H1 (cell line): Measurements from ENCODE around the gene ENO2. TPM values are rescaled to one million over a fixed set of nuclear protein-coding genes. Genes with fewer than 3 reads are reported as not detected.

ENCODE experiments used
- ASH2L ChIP-seq: fragments of 200-600, 300-600 bp; sonication (generic); IDR thresholded peaks from one replicate; pipeline ENCODE4 v1.7.1; 2017; ENCODE audit warnings: low read length
- ATF3 ChIP-seq: IDR thresholded peaks from 2 replicates; pipeline ENCODE4 v1.6.1; 2011; ENCODE audit warnings: low read depth, mild to moderate bottlenecking, low read length; ENCODE audit not compliant: insufficient read depth
- BACH1 ChIP-seq: IDR thresholded peaks from 2 replicates; pipeline ENCODE4 v1.6.1; 2012; ENCODE audit warnings: low read length, improper control_type of control experiment
- CBX5 ChIP-seq: fragments of 300-800, 300-1000 bp; sonication (generic); IDR thresholded peaks from 2 replicates; pipeline ENCODE4 v1.7.1; 2016; ENCODE audit warnings: antibody characterized with exemption, low read length, low read depth
- CBX8 ChIP-seq: fragments of 300-800, 300-1000 bp; sonication (generic); IDR thresholded peaks from 2 replicates; pipeline ENCODE4 v1.7.1; 2016; ENCODE audit warnings: low read depth, low read length, borderline replicate concordance
- CTBP2 ChIP-seq: IDR thresholded peaks from 2 replicates; pipeline ENCODE4 v1.7.0; 2011; ENCODE audit warnings: borderline replicate concordance, mild to moderate bottlenecking, moderate library complexity, mixed read lengths, low read length; ENCODE audit not compliant: insufficient read depth, insufficient read length
- GABPA ChIP-seq: IDR thresholded peaks from 2 replicates; pipeline ENCODE4 v1.6.1; 2011; ENCODE audit warnings: mild to moderate bottlenecking, low read length, moderate library complexity, borderline replicate concordance; ENCODE audit not compliant: insufficient read depth
- GTF2F1 ChIP-seq: IDR thresholded peaks from 2 replicates; pipeline ENCODE4 v1.6.1; 2012; ENCODE audit warnings: low read depth, low read length, improper control_type of control experiment, borderline replicate concordance
- HDAC2 ChIP-seq, 2 experiments: fragments of 300-600 bp in 1 of 2; sonication (generic) in 1 of 2; IDR thresholded peaks; 2 replicates each; pipeline ENCODE4 v1.6.1; 2011 to 2012; ENCODE audit warnings: low read depth in 2 of 2, low read length in 2 of 2, mild to moderate bottlenecking in 2 of 2, moderate library complexity in 2 of 2, borderline replicate concordance in 1 of 2, inconsistent platforms in 1 of 2
- JUN ChIP-seq: IDR thresholded peaks from 2 replicates; pipeline ENCODE4 v1.6.1; 2011; ENCODE audit warnings: low read depth, mild to moderate bottlenecking, improper control_type of control experiment, low read length
- KDM1A ChIP-seq: fragments of 200-600, 300-600 bp; sonication (generic); IDR thresholded peaks from 2 replicates; pipeline ENCODE4 v1.7.1; 2016; ENCODE audit warnings: mild to moderate bottlenecking, low read length, borderline replicate concordance
- PHF8 ChIP-seq: fragments of 200-600 bp; sonication (generic); conservative IDR thresholded peaks from 2 replicates; pipeline ENCODE4 v1.7.1; 2012; ENCODE audit warnings: low read depth, mild to moderate bottlenecking, inconsistent platforms, low read length, moderate library complexity
- POLR2A ChIP-seq, 2 experiments: IDR thresholded peaks; 1 replicate in 1 of 2; 2 replicates in 1 of 2; pipeline ENCODE4 v1.6.1; 2011; ENCODE audit warnings: low read depth in 2 of 2, low read length in 2 of 2, mild to moderate bottlenecking in 2 of 2; ENCODE audit errors: control extremely low read depth in 1 of 2
- POLR2AphosphoS5 ChIP-seq: IDR thresholded peaks from 2 replicates; pipeline ENCODE4 v1.6.1; 2011; ENCODE audit warnings: low read depth, low read length
- RAD21 ChIP-seq, 2 experiments: IDR thresholded peaks in 1 of 2; conservative IDR thresholded peaks in 1 of 2; 2 replicates each; pipeline ENCODE4 v1.6.1; 2011; ENCODE audit warnings: low read depth in 2 of 2, low read length in 2 of 2, improper control_type of control experiment in 1 of 2, inconsistent platforms in 1 of 2, mild to moderate bottlenecking in 1 of 2, moderate library complexity in 1 of 2
- SIN3A ChIP-seq, 2 experiments: IDR thresholded peaks in 1 of 2; conservative IDR thresholded peaks in 1 of 2; 2 replicates each; pipeline ENCODE4 v1.6.1; 2011 to 2012; ENCODE audit warnings: low read length in 2 of 2, improper control_type of control experiment in 1 of 2, low read depth in 1 of 2, mild to moderate bottlenecking in 1 of 2
- SIRT6 ChIP-seq: IDR thresholded peaks from one replicate; pipeline ENCODE4 v1.7.1; 2012; ENCODE audit warnings: low read length, inconsistent platforms
- SIX5 ChIP-seq: IDR thresholded peaks from 2 replicates; pipeline ENCODE4 v1.6.1; 2011; ENCODE audit warnings: mild to moderate bottlenecking, low read depth, low read length
- SP4 ChIP-seq: IDR thresholded peaks from 2 replicates; pipeline ENCODE4 v1.6.1; 2012; ENCODE audit warnings: low read length, inconsistent platforms
- TAF7 ChIP-seq: optimal IDR thresholded peaks from 2 replicates; pipeline ENCODE3; 2011; ENCODE audit warnings: low read depth, mild to moderate bottlenecking, inconsistent platforms, low read length, moderate library complexity, borderline replicate concordance
- TBP ChIP-seq: IDR thresholded peaks from 2 replicates; pipeline ENCODE4 v1.6.1; 2011; ENCODE audit warnings: low read depth, low read length, improper control_type of control experiment
- YY1 ChIP-seq: IDR thresholded peaks from 2 replicates; pipeline ENCODE4 v1.6.1; 2011; ENCODE audit warnings: low read depth, mild to moderate bottlenecking, low read length
- polyA plus RNA-seq, 7 experiments: library from polyadenylated mRNA; depleted of rRNA in 3 of 7; stranded (reverse) in 5 of 7; unstranded in 2 of 7; fragments of >200 nt in 5 of 7; fragments of 200-250 nt in 2 of 7; gene quantifications; 1 replicate in 5 of 7; 2 replicates in 1 of 7; 4 replicates in 1 of 7; pipeline versions ENCODE4 v1.2.1 to v1.2.3, GENCODE V29; 2011 to 2013; ENCODE audit warnings: missing spikeins in 2 of 7, mixed read lengths in 2 of 7
- total RNA-seq: library from RNA; stranded (reverse); fragmentation: NEBNext Ultra II Directional; extraction: Animal tissue kit (Norgen Biotek cat#: 25700); gene quantifications from 2 replicates; pipeline ENCODE4 v1.2.1, GENCODE V29; 2021
- TF ChIP-seq, protein P1 (sequence below): IDR thresholded peaks from 2 replicates; pipeline ENCODE4 v1.6.1; 2012; ENCODE audit warnings: inconsistent platforms

ENO2 gene
- total and polyA plus RNA-seq, 2 of the 8 experiments (the other 6 are each of a cell fraction or from before 2014, with no cell fraction given), result 92.4 to 102 TPM

DNA sequence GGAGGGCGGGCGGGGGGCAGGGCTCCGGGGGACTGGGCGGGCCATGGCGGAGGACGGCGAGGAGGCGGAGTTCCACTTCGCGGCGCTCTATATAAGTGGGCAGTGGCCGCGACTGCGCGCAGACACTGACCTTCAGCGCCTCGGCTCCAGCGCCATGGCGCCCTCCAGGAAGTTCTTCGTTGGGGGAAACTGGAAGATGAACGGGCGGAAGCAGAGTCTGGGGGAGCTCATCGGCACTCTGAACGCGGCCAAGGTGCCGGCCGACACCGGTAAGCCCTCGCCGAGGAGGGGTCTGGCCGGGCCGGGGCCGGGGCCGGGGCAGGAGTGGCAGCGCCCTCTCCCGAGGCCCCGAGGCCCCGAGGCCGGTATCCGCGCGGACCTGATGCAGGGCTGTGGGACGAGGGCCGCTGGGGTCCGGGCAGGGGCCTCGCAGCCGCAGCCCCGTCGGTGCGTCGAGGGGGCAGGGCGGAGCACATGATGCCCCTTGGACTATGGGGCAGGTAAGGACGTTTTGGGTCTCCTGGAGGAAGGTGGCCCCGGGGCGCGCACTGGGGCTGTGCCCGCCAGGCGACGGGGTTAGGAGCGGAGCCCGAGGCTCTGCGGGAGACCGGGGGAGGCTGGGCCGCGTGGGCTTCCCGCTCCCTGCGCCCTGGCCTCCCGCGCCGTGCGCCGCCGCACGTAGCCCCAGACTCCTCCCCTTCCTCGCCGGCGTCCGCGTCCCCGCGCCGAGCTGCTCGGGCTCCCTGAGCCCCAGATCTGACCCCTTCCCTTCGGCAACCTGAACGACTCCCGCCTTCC, 46.8 kb upstream of the ENO2 start, which contains the start of gene TPI1 (continued):
- TF ChIP-seq CTBP2, result no peak
- no peak for TF ChIP-seq CBX5
- peak; percentile 93 for TF ChIP-seq GTF2F1
- TF ChIP-seq, protein P1, sequence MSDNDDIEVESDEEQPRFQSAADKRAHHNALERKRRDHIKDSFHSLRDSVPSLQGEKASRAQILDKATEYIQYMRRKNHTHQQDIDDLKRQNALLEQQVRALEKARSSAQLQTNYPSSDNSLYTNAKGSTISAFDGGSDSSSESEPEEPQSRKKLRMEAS, result peak; percentile 52; the same call in 1 of the 2 replicates
- TF ChIP-seq YY1, result peak; percentile 67; the same call in 1 of the 2 replicates
- TF ChIP-seq POLR2AphosphoS5, result peak; percentile 97
- peak; percentile 96 for TF ChIP-seq TAF7
- TF ChIP-seq KDM1A, result no peak
- TF ChIP-seq ASH2L, result peak; percentile 40
- peak in 1 of 2 experiments; percentile 11; a peak in 1 of 4 replicates for TF ChIP-seq SIN3A (conservative IDR thresholded peaks at IDR 0.05 in 1 of 2, IDR thresholded peaks at IDR 0.05 in 1 of 2; ENCODE audit: low read depth in 1 of 2, low read length in 2 of 2)
- TF ChIP-seq GABPA, result no peak
- no peak for TF ChIP-seq CBX8
- no peak for TF ChIP-seq SIRT6
- TF ChIP-seq JUN, result no peak
- peak in 1 of 2 experiments; percentile 97; a peak in 2 of 3 replicates for TF ChIP-seq POLR2A (IDR thresholded peaks at IDR 0.05; ENCODE audit: control extremely low read depth in 1 of 2, low read depth in 2 of 2, low read length in 2 of 2)
- no peak for TF ChIP-seq RAD21 (IDR thresholded peaks at IDR 0.05 in 1 of 2, conservative IDR thresholded peaks at IDR 0.05 in 1 of 2; ENCODE audit: low read depth in 2 of 2, low read length in 2 of 2)
- no peak for TF ChIP-seq BACH1
- TF ChIP-seq SIX5, result no peak
- peak; percentile 96 for TF ChIP-seq TBP
- TF ChIP-seq SP4, result no peak; the same call in 1 of the 2 replicates
- TF ChIP-seq ATF3, result no peak
- peak; percentile 94 for TF ChIP-seq PHF8
- 0 out of 4 replicates have a peak, but pooled peaks of 1 of the 2 experiments have one; percentile 58 for TF ChIP-seq HDAC2 (IDR thresholded peaks at IDR 0.05; ENCODE audit: borderline replicate concordance in 1 of 2, low read depth in 2 of 2, low read length in 2 of 2)
